ENCODE results near the gene SLC39A2.
"Not testable (repeated sequence)": the region's sequence is repeated elsewhere in the genome, so short reads cannot be mapped to it uniquely, and the experiment has no call there.

Gene SLC39A2

GRCh38 chr14:20998674-20999366 lies at the start of gene SLC39A2:
Gene SLC39A2, plus strand, starts transcription at chr14:20999293. Its CDS starts 154 bp downstream, at chr14:20999447.
- DNase-seq, result no peak

GRCh38 chr14:20954736-20955537 lies 44.2 kb upstream of the SLC39A2 start, which contains the start of gene RNASE2:
Gene RNASE2, plus strand, starts transcription at chr14:20955487. Its CDS starts 285 bp downstream, at chr14:20955772.
- DNase-seq, result not testable (repeated sequence)

- not testable (repeated sequence) for DNase-seq
These were observed 43.6 kb upstream of the SLC39A2 start for GRCh38 chr14:20955538-20955873.

- no peak for DNase-seq
These were observed 42.6 kb upstream of the SLC39A2 start for GRCh38 chr14:20956376-20956976.

- DNase-seq, result not testable (repeated sequence)
These were observed 40.1 kb upstream of the SLC39A2 start for GRCh38 chr14:20958946-20959345.

- DNase-seq, result no peak
These were observed 29.8 kb upstream of the SLC39A2 start for GRCh38 chr14:20969336-20969735.

- no peak for DNase-seq
These were observed 28.5 kb upstream of the SLC39A2 start for GRCh38 chr14:20970647-20970982.

GRCh38 chr14:20970983-20971704 lies 27.9 kb upstream of the SLC39A2 start:
- DNase-seq, result peak; percentile 52

GRCh38 chr14:20971705-20972021 lies 27.4 kb upstream of the SLC39A2 start:
- no peak for DNase-seq

GRCh38 chr14:20973501-20973900 lies 25.6 kb upstream of the SLC39A2 start:
- DNase-seq, result no peak

GRCh38 chr14:20976291-20976690 lies 22.8 kb upstream of the SLC39A2 start:
- no peak for DNase-seq

- DNase-seq, result no peak
These were observed 20.4 kb upstream of the SLC39A2 start for GRCh38 chr14:20978687-20979086.

- DNase-seq, result no peak
These were observed 18.2 kb upstream of the SLC39A2 start for GRCh38 chr14:20980906-20981305.

- DNase-seq, result no peak
These were observed 16.3 kb upstream of the SLC39A2 start for GRCh38 chr14:20982646-20983369.

- DNase-seq, result not testable (repeated sequence)
These were observed 13.4 kb upstream of the SLC39A2 start for GRCh38 chr14:20985650-20986049.

GRCh38 chr14:20986811-20987210 lies 12.3 kb upstream of the SLC39A2 start:
- DNase-seq, result no peak

GRCh38 chr14:20988717-20989470 lies 10.2 kb upstream of the SLC39A2 start:
- DNase-seq, result no peak

- no peak for DNase-seq
These were observed 9.7 kb upstream of the SLC39A2 start for GRCh38 chr14:20989471-20989786.

- peak; percentile 79 for DNase-seq
These were observed 9.1 kb upstream of the SLC39A2 start, which contains the start of gene METTL17 for GRCh38 chr14:20989787-20990600. Gene METTL17, plus strand, starts transcription at chr14:20989980. Its CDS starts 23 bp downstream, at chr14:20990003.

- no peak for DNase-seq
These were observed 2.6 kb upstream of the SLC39A2 start for GRCh38 chr14:20996521-20996920.

- no peak for DNase-seq
These were observed 2.0 kb upstream of the SLC39A2 start for GRCh38 chr14:20997115-20997514.
